Measurements from ENCODE around the gene ITGA2. TPM values are rescaled to one million over a fixed set of nuclear protein-coding genes. Genes with fewer than 3 reads are reported as not detected.

The ITGA2 gene
- polyA plus RNA-seq, 1 experiment = 71.9 TPM

- ChIA-PET POLR2A (no interaction called here), CTCF (interaction anchor here (0.7 to 7.4 kb wide), 3 partner anchors 67 to 170 kb away, joined by 3 to 135 read pairs (median 3); no protein-coding TSS in a partner anchor)
- Histone ChIP-seq H3K27me3 (ENCODE audit: control insufficient read depth, insufficient read depth, low read length) (no peaks in the 10 kb centered on the region), H3K27ac (ENCODE audit: low read depth, low read length) (no peak overlapping the region), H3K9me3 (ENCODE audit: control insufficient read depth, insufficient read depth, low read length) (no peaks in the 10 kb centered on the region), H3K4me3 (ENCODE audit: low read depth, low read length) (no peak overlapping the region)
- peak; percentile 36 for DNase-seq (ENCODE audit: low read depth, low spot score)
- TF ChIP-seq CTCF (IDR thresholded peaks at IDR 0.05; ENCODE audit: low read depth, low read length) = peak; percentile 39; the same call in 1 of the 2 replicates
These were observed 102.1 kb downstream of the ITGA2 start for GRCh38 chr5:53091289-53091688.

DNA sequence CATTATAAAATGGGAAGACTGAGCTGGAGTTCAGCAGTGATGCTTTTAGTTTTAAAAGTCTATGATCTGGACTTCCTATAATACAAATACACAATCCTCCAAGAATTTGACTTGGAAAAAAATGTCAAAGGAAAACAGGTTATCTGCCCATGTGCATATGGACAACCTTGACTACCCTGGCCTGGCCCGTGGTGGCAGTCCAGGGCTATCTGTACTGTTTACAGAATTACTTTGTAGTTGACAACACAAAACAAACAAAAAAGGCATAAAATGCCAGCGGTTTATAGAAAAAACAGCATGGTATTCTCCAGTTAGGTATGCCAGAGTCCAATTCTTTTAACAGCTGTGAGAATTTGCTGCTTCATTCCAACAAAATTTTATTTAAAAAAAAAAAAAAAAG lies 103.1 kb downstream of the ITGA2 start:
- ChIA-PET CTCF (interaction anchor here (0.6 to 7.4 kb wide), 6 partner anchors 11 to 234 kb away, joined by 3 to 135 read pairs (median 3); no protein-coding TSS in a partner anchor), POLR2A (no interaction called here)
- TF ChIP-seq CTCF (IDR thresholded peaks at IDR 0.05; ENCODE audit: low read depth, low read length) = no peak
- Histone ChIP-seq H3K27me3 (ENCODE audit: control insufficient read depth, insufficient read depth, low read length) (no peaks in the 10 kb centered on the region), H3K4me3 (ENCODE audit: low read depth, low read length) (no peak overlapping the region), H3K27ac (ENCODE audit: low read depth, low read length) (no peak overlapping the region), H3K9me3 (ENCODE audit: control insufficient read depth, insufficient read depth, low read length) (no peaks in the 10 kb centered on the region)
- no peak for DNase-seq (ENCODE audit: low read depth, low spot score)

DNA sequence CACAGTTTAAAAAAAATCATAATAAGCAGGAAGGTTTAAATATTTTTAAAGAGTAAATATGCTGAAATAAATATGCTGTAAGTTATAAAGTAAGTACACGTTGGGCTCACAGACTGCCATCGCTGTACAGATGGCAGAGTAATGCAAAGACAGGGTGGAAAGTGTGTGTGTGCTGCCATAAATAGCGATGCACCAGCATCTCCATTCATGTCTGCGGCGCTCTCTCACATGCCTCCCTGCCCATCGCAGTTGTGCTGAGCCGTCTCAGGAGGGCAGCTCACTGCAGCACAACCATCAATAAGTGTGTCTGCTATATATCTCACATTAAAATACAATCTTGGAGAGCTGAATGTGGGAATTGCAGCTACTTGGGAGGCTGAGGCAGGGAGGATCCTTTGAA lies 106.1 kb downstream of the ITGA2 start:
- no peak for DNase-seq (ENCODE audit: low read depth, low spot score)
- Histone ChIP-seq H3K27ac (ENCODE audit: low read depth, low read length) (no peak overlapping the region), H3K27me3 (ENCODE audit: control insufficient read depth, insufficient read depth, low read length) (no peaks in the 10 kb centered on the region), H3K4me3 (ENCODE audit: low read depth, low read length) (no peak overlapping the region), H3K9me3 (ENCODE audit: control insufficient read depth, insufficient read depth, low read length) (no peaks in the 10 kb centered on the region)
- POLR2A ChIA-PET = no interaction called here
- CTCF ChIA-PET = interaction anchor here (0.6 to 6.0 kb wide), 11 partner anchors 8 to 1140 kb away, joined by 3 to 148 read pairs (median 5); no protein-coding TSS in a partner anchor
- no peak for TF ChIP-seq CTCF (IDR thresholded peaks at IDR 0.05; ENCODE audit: low read depth, low read length)

DNA sequence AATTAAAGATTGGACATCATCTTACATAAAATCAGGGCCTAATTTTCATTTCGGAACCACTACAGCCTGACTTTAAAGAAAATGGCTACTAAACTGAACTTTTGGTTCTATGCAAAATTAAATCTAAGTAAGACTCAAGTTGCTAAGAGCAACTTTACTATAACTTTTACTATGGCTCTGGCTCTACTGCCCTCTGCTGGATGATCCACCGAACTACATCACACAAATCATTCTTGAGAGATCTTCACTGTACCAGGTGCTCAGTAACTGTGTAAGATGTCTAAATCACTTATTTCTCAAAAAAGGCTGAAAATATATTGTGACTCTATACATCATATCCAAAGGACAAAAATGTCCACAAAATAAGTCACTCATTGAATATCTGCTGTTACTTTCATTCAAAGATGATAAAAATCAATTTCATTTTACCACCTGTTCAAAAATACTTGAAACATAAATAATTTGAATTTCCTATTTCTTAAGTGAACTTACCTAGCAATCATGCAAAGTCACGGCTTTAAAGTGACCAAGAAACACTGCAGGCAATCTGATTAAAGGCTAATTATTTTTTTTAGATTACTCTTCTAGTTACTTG lies 106.9 kb downstream of the ITGA2 start:
- CTCF ChIA-PET = interaction anchor here (0.6 to 6.0 kb wide), 10 partner anchors 9 to 1139 kb away, joined by 3 to 148 read pairs (median 4); partner anchors contain the start of gene ITGA2
- Histone ChIP-seq H3K4me3 (ENCODE audit: low read depth, low read length) (no peak overlapping the region), H3K27ac (ENCODE audit: low read depth, low read length) (no peak overlapping the region), H3K9me3 (ENCODE audit: control insufficient read depth, insufficient read depth, low read length) (no peaks in the 10 kb centered on the region), H3K27me3 (ENCODE audit: control insufficient read depth, insufficient read depth, low read length) (no peaks in the 10 kb centered on the region)
- POLR2A ChIA-PET = no interaction called here
- peak; percentile 81 for TF ChIP-seq CTCF (IDR thresholded peaks at IDR 0.05; ENCODE audit: low read depth, low read length)
- peak; percentile 41 for DNase-seq (ENCODE audit: low read depth, low spot score)

DNA sequence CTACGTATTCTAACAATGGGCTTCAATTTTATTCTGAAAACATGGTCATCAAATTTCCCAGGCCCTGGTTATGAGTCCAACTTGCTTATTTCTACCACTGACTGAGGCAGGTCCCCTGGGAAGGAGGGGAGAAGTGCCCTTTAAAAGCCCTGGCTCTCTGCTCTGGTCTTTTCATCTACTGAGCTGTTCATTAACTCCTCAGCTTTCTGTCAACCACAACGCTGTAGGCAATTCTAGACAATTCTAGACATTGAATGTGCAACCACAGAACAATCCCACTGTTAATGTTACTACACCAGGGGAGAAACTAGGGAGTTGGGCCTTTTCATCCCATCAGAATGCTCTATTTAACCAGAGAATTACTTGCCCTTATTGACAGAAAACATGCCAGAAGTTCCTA lies 110.4 kb downstream of the ITGA2 start:
- H3K4me3 ChIP-seq (ENCODE audit: low read depth, low read length) = no peak overlapping the region
- no peak overlapping the region for H3K27ac ChIP-seq (ENCODE audit: low read depth, low read length)
- no peaks in the 10 kb centered on the region for H3K9me3 ChIP-seq (ENCODE audit: control insufficient read depth, insufficient read depth, low read length)
- TF ChIP-seq CTCF (IDR thresholded peaks at IDR 0.05; ENCODE audit: low read depth, low read length) = no peak
- POLR2A ChIA-PET = no interaction called here
- no peaks in the 10 kb centered on the region for H3K27me3 ChIP-seq (ENCODE audit: control insufficient read depth, insufficient read depth, low read length)
- DNase-seq (ENCODE audit: low read depth, low spot score) = no peak
- CTCF ChIA-PET = interaction anchor here (1.2 to 6.0 kb wide), 2 partner anchors 152 to 1135 kb away, joined by 3 to 148 read pairs; no protein-coding TSS in a partner anchor

All from AG04450 (cell line).